GM12878 (cell line): ENCODE results near the gene RB1. TPM values are rescaled to one million over a fixed set of nuclear protein-coding genes. Genes with fewer than 3 reads are reported as not detected.

Experiments
- ATAC-seq: fragments of 200-7000 bp; cut with Tn5 transposase; 3 replicates; pipeline ENCODE4 v1.9.1; 2020; ENCODE audit warnings: mild to moderate bottlenecking, moderate library complexity
- BruUV-seq: library from RNA; stranded (reverse); fragments of 400-500 nt; replicated peaks from 2 replicates; lab custom pipeline; 2021; lab: Mats Ljungman, UMichigan
- CTCF ChIA-PET: fragments of 300-600 bp; sonication (Branson Sonifier 250); formaldehyde crosslinking; extraction: SDS; loops from one replicate; lab custom pipeline; 2021; ENCODE audit warnings: inconsistent platforms; lab: Yijun Ruan, JAX
- POLR2A ChIA-PET: fragments of 350-600 bp; formaldehyde crosslinking; extraction: SDS; loops from one replicate; lab custom pipeline; 2021; ENCODE audit warnings: inconsistent platforms; lab: Charles Lee
- RAD21 ChIA-PET: fragments of 300-600 bp; sonication (Branson Sonifier 250); formaldehyde crosslinking; loops from one replicate; lab custom pipeline; 2023; ENCODE audit warnings: antibody characterized with exemption; ENCODE audit not compliant: unreplicated experiment; lab: Charles Lee
- SMC1A ChIA-PET: fragments of 300-600 bp; sonication (Branson Sonifier 250); formaldehyde crosslinking; loops from one replicate; lab custom pipeline; 2023; ENCODE audit not compliant: unreplicated experiment, uncharacterized antibody; lab: Charles Lee
- DNase-seq: peaks from one replicate; pipeline ENCODE4 v3.0.0-alpha.2; 2011; ENCODE audit warnings: low read depth, low spot score
- FAIRE-seq: peaks from 3 replicates; lab custom pipeline; 2011; peaks lifted over from hg19 to GRCh38; lab: Jason Lieb, UNC
- H2AFZ ChIP-seq: 2 replicates; pipeline ENCODE4 v1.6.0; 2011; ENCODE audit warnings: low read depth, low read length, control low read depth; ENCODE audit not compliant: control insufficient read depth
- H3K27ac ChIP-seq: 2 replicates; pipeline ENCODE4 v1.5.1; 2011; ENCODE audit warnings: control low read depth; ENCODE audit not compliant: control insufficient read depth, insufficient read depth
- H3K27me3 ChIP-seq, 2 experiments: replicated peaks in 1 of 2; 2 replicates each; pipeline versions ENCODE4 v1.6.0 to v1.6.1; 2011; ENCODE audit warnings: low read length in 1 of 2; ENCODE audit not compliant: control insufficient read depth in 2 of 2, insufficient read depth in 2 of 2
- H3K36me3 ChIP-seq, 2 experiments: 2 replicates each; pipeline ENCODE4 v1.5.1; 2011; ENCODE audit warnings: low read length in 1 of 2; ENCODE audit not compliant: control insufficient read depth in 2 of 2, insufficient read depth in 2 of 2
- H3K4me1 ChIP-seq: 2 replicates; pipeline ENCODE4 v1.6.1; 2011; ENCODE audit warnings: mild to moderate bottlenecking, low read length, moderate library complexity, mixed read lengths; ENCODE audit not compliant: control insufficient read depth, insufficient read depth
- H3K4me2 ChIP-seq: 2 replicates; pipeline ENCODE4 v1.6.0; 2011; ENCODE audit warnings: control low read depth; ENCODE audit not compliant: control insufficient read depth, insufficient read depth
- H3K4me3 ChIP-seq: fragments of 200-600 bp; sonication (generic); 2 replicates; pipeline ENCODE4 v1.5.1; 2016
- H3K79me2 ChIP-seq: 2 replicates; pipeline ENCODE4 v1.6.0; 2011; ENCODE audit warnings: low read length; ENCODE audit not compliant: control insufficient read depth, insufficient read depth
- H3K9ac ChIP-seq: 2 replicates; pipeline ENCODE4 v1.8.0; 2011; ENCODE audit warnings: low read length, control low read depth, mixed read lengths; ENCODE audit not compliant: control insufficient read depth, insufficient read depth
- H3K9me3 ChIP-seq: replicated peaks from 3 replicates; pipeline ENCODE4 v1.5.1; 2011; ENCODE audit warnings: mild to moderate bottlenecking, low read length; ENCODE audit not compliant: control insufficient read depth, insufficient read depth
- H4K20me1 ChIP-seq: 2 replicates; pipeline ENCODE4 v1.6.0; 2011; ENCODE audit not compliant: control insufficient read depth, insufficient read depth
- BHLHE40 ChIP-seq, 2 experiments: fragments of 450-650 bp in 1 of 2; IDR thresholded peaks; 2 replicates each; pipeline ENCODE4 v1.6.1; 2011 to 2017; ENCODE audit warnings: low read depth in 2 of 2, borderline replicate concordance in 1 of 2, improper control_type of control experiment in 1 of 2, low read length in 1 of 2, mild to moderate bottlenecking in 1 of 2
- EP300 ChIP-seq, 2 experiments: fragments of 150-350 bp in 1 of 2; IDR thresholded peaks; 2 replicates each; pipeline ENCODE4 v1.6.1; 2011 to 2012; ENCODE audit warnings: low read depth in 2 of 2, low read length in 2 of 2, borderline replicate concordance in 1 of 2, improper control_type of control experiment in 1 of 2, inconsistent platforms in 1 of 2; ENCODE audit not compliant: control insufficient read depth in 1 of 2
- ZNF592 ChIP-seq: fragments of 450-650 bp; IDR thresholded peaks from 2 replicates; pipeline ENCODE4 v1.6.1; 2017; ENCODE audit warnings: mild to moderate bottlenecking, moderate library complexity
- WGBS: methylation state at CpG from one replicate; pipeline ENCODE4 v1.1.6; 2016; ENCODE audit warnings: low lambda C conversion rate; ENCODE audit not compliant: insufficient replicate concordance, insufficient coverage; ENCODE audit errors: missing lambda C conversion rate; 5-methylcytosine and 5-hydroxymethylcytosine counted together
- in situ Hi-C: fragments of 300-500 bp; cut with MboI; formaldehyde crosslinking; loops from 9 replicates; pipeline ENCODE4 v1.14.3; 2018; ENCODE audit warnings: mixed read lengths
- intact Hi-C: fragments of 100-400 bp; cut with micrococcal nuclease; formaldehyde crosslinking; loops from one replicate; pipeline ENCODE4 v1.14.2; 2022; ENCODE audit not compliant: unreplicated experiment
- polyA plus RNA-seq, 11 experiments: library from polyadenylated mRNA; depleted of rRNA in 4 of 11; unstranded in 6 of 11; stranded (reverse) in 5 of 11; fragments of >200 nt; fragmentation: Nextera tagmentation in 4 of 11; fragmentation: Illumina TruSeq in 1 of 11; extraction: Ambion mirVana in 4 of 11; extraction: Trizol in 1 of 11; gene quantifications; 1 replicate in 1 of 11; 2 replicates in 10 of 11; pipeline versions ENCODE4 v1.2.1 to v1.2.3, GENCODE V29; 2011 to 2016; ENCODE audit warnings: inconsistent platforms in 2 of 11, missing spikeins in 2 of 11, low read depth in 1 of 11
- total RNA-seq, 4 experiments: library from RNA; depleted of rRNA in 3 of 4; stranded (reverse); fragments of >200 nt in 3 of 4; fragmentation: Illumina TruSeq in 1 of 4; extraction: Trizol in 1 of 4; gene quantifications; 2 replicates each; pipeline versions ENCODE4 v1.2.1 to v1.2.3, GENCODE V29; 2013 to 2021

The RB1 gene
- total and polyA plus RNA-seq, 10 of the 15 experiments (the other 5 are each of a cell fraction or from before 2014, with no cell fraction given): 2.8 to 45.0 (median 8.3) TPM

- H3K4me3 ChIP-seq: no peak overlapping the region
- 79% methylated on average over 4 of the region's 4 CpGs for WGBS
- SMC1A ChIA-PET: interaction anchor here (0.6 to 3.8 kb wide), 8 partner anchors 10 to 166 kb away, joined by 3 to 26 read pairs (median 6); no protein-coding TSS in a partner anchor
- no peak for DNase-seq
- H3K27me3 ChIP-seq: no peaks in the 10 kb centered on the region
- H3K9me3 ChIP-seq: no peaks in the 10 kb centered on the region; the same call in none of the 3 replicates
- H4K20me1 ChIP-seq: no peaks in the 10 kb centered on the region
- H3K4me2 ChIP-seq: peak overlapping the region; percentile 72
- H3K9ac ChIP-seq: peak overlapping the region; percentile 19; the same call in 1 of the 2 replicates
- in situ Hi-C loops (no loop called here), intact Hi-C loops (loop anchor here (1.0 to 2.0 kb wide), 2 partner anchors 26 to 74 kb away; no protein-coding TSS in a partner anchor)
- peak in 1 of 2 experiments; percentile 40; a peak in 1 of 4 replicates for TF ChIP-seq EP300 (IDR thresholded peaks at IDR 0.05; ENCODE audit: borderline replicate concordance in 1 of 2, control insufficient read depth in 1 of 2, low read depth in 2 of 2, low read length in 2 of 2)
- TF ChIP-seq BHLHE40 (IDR thresholded peaks at IDR 0.05; ENCODE audit: borderline replicate concordance in 1 of 2, low read depth in 2 of 2, low read length in 1 of 2): peak in 1 of 2 experiments; percentile 20; a peak in 1 of 4 replicates
- no peak for TF ChIP-seq ZNF592
- no peaks in the 10 kb centered on the region; the same call in 1 of the 2 replicates for H3K79me2 ChIP-seq
- peak; percentile 13 for ATAC-seq
- CTCF ChIA-PET: interaction anchor here (0.6 to 1.1 kb wide), 3 partner anchors 7 to 73 kb away, joined by 3 to 4 read pairs (median 3); no protein-coding TSS in a partner anchor
- H3K4me1 ChIP-seq: peaks cover 61% of the 10 kb centered on the region
- POLR2A ChIA-PET: interaction anchor here (0.6 to 0.8 kb wide), 4 partner anchors 9 to 116 kb away, joined by 3 to 5 read pairs (median 4); no protein-coding TSS in a partner anchor
- peaks cover 0 to 7% of the 10 kb centered on the region in 2 experiments; a peak in 1 of 4 replicates for H3K36me3 ChIP-seq
- peak; percentile 27 for FAIRE-seq
- RAD21 ChIA-PET: interaction anchor here (0.8 to 1.4 kb wide), 3 partner anchors 56 to 75 kb away, joined by 3 to 4 read pairs (median 3); no protein-coding TSS in a partner anchor
- peak overlapping the region; percentile 85 for H3K27ac ChIP-seq
- no peak overlapping the region for H2AFZ ChIP-seq
- no TSS peak for BruUV-seq
Observed at GRCh38 chr13:48505012-48505411, 201.5 kb downstream of the RB1 start.
